Hematopoietic multipotent progenitor cell (in vitro differentiated cells): Measurements from ENCODE around the gene ROBO1. TPM values are rescaled to one million over a fixed set of nuclear protein-coding genes. Genes with fewer than 3 reads are reported as not detected.

Experiments used
- DNase-seq, 3 donors: peaks; one replicate each; pipeline ENCODE4 v3.0.0-alpha.2; 2011 to 2015; ENCODE audit warnings: low read depth in 2 of 3, low spot score in 2 of 3
- total RNA-seq: library from RNA; depleted of rRNA; stranded (reverse); fragments of >200 nt; gene quantifications from one replicate; pipeline ENCODE4 v1.2.3, GENCODE V29; 2012

The ROBO1 gene
- total RNA-seq, 1 donor: 3.2 TPM

GRCh38 chr3:79478620-79479019 lies 289.2 kb downstream of the ROBO1 start:
- DNase-seq: no peak

GRCh38 chr3:79477242-79477641 lies 290.6 kb downstream of the ROBO1 start:
- no peak for DNase-seq

- DNase-seq: no peak
Measured at GRCh38 chr3:79473993-79474392, 293.8 kb downstream of the ROBO1 start.

GRCh38 chr3:79467721-79468120 lies 300.1 kb downstream of the ROBO1 start:
- no peak for DNase-seq

GRCh38 chr3:79461129-79461792 lies 306.5 kb downstream of the ROBO1 start:
- DNase-seq: no peak

- no peak for DNase-seq
Measured at GRCh38 chr3:79453600-79453999, 314.2 kb downstream of the ROBO1 start.

- no peak for DNase-seq
Measured at GRCh38 chr3:79436387-79436786, 331.4 kb downstream of the ROBO1 start.

GRCh38 chr3:79427081-79427480 lies 340.7 kb downstream of the ROBO1 start:
- DNase-seq: no peak

GRCh38 chr3:79424811-79425210 lies 343.0 kb downstream of the ROBO1 start:
- no peak for DNase-seq

GRCh38 chr3:79423417-79423816 lies 344.4 kb downstream of the ROBO1 start:
- DNase-seq: no peak

GRCh38 chr3:79421273-79421672 lies 346.5 kb downstream of the ROBO1 start:
- DNase-seq: no peak

- DNase-seq: no peak
Measured at GRCh38 chr3:79418855-79419621, 348.8 kb downstream of the ROBO1 start.

GRCh38 chr3:79415356-79415755 lies 352.4 kb downstream of the ROBO1 start:
- no peak for DNase-seq

- no peak for DNase-seq
Measured at GRCh38 chr3:79414806-79415205, 353.0 kb downstream of the ROBO1 start.

- DNase-seq: no peak
Measured at GRCh38 chr3:79414035-79414434, 353.8 kb downstream of the ROBO1 start.

GRCh38 chr3:79412537-79412936 lies 355.3 kb downstream of the ROBO1 start:
- DNase-seq: no peak

GRCh38 chr3:79410617-79411016 lies 357.2 kb downstream of the ROBO1 start:
- DNase-seq: no peak

- DNase-seq: no peak
Measured at GRCh38 chr3:79410136-79410535, 357.7 kb downstream of the ROBO1 start.

GRCh38 chr3:79406175-79406574 lies 361.6 kb downstream of the ROBO1 start:
- no peak for DNase-seq

- DNase-seq: no peak
Measured at GRCh38 chr3:79405183-79405582, 362.6 kb downstream of the ROBO1 start.

GRCh38 chr3:79396595-79396994 lies 371.2 kb downstream of the ROBO1 start:
- no peak for DNase-seq

- no peak for DNase-seq
Measured at GRCh38 chr3:79392479-79392878, 375.3 kb downstream of the ROBO1 start.
